Left lobe of liver (tissue), 2 donors: Measurements from ENCODE around the gene OR1E1. TPM values are rescaled to one million over a fixed set of nuclear protein-coding genes. Genes with fewer than 3 reads are reported as not detected.
"Not testable (repeated sequence)": the region's sequence is repeated elsewhere in the genome, so short reads cannot be mapped to it uniquely, and the experiment has no call there.

Source experiments
- ATAC-seq: fragments of 200-7000 bp; cut with Tn5 transposase; one replicate; pipeline ENCODE4 v1.9.1; 2020; ENCODE audit warnings: mild to moderate bottlenecking, moderate library complexity
- DNase-seq: peaks from one replicate; pipeline ENCODE4 v3.0.0-alpha.2; 2020; ENCODE audit warnings: low spot score
- total RNA-seq: library from RNA; stranded (reverse); gene quantifications from one replicate; pipeline ENCODE4 v1.2.1, GENCODE V29; 2021
- donor health status: DM: no; HTN: no; CAD: no; lungs with moderate emphysema.
- donor health status: DM: no; HTN: yes; CAD: no.

OR1E1 gene, protein sequence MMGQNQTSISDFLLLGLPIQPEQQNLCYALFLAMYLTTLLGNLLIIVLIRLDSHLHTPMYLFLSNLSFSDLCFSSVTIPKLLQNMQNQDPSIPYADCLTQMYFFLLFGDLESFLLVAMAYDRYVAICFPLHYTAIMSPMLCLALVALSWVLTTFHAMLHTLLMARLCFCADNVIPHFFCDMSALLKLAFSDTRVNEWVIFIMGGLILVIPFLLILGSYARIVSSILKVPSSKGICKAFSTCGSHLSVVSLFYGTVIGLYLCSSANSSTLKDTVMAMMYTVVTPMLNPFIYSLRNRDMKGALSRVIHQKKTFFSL
- total RNA-seq = not detected

DNA sequence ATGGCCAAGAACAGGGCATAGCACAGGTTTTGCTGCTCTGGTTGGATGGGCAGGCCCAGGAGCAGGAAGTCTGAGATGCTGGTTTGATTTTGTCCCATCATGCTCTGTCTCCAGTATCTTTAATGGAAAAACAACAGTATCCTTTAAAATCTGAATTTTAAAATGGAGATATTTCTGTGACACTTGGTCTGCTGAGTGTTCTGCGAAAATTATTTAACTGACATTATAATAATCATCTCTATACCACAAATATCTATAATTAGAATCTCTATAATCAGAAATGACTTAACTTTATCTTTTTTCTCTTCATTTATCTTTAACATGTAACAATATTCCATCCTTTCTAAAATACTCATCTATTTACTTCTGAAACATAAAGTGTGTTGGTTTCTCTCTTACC, at the start of gene OR1E1:
OR1E1 (minus strand) TSS at position 101 of the 400 bp plus-strand sequence; CDS start at position 101, 0 bp downstream.
- DNase-seq = no peak
- no peak for ATAC-seq

DNA sequence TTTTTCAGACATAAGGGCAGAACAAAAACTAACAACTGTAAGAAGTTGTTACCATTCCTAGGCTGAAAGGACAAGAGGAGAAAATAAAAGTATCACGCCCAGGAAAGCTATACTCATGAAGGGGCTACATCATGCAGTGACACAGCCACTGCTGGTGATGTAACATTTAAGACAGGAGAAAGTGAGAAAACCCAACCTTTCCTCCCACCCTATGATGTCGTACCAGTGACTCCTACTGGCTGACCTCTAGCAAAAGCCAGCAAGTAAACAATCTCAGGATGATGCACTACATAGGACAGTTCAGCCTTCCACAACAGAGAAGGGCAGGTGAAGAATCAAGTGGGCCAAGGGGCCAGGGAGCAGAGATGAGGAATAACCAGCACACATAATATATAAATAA, 49.4 kb upstream of the OR1E1 start:
- no peak for DNase-seq
- no peak for ATAC-seq

DNA sequence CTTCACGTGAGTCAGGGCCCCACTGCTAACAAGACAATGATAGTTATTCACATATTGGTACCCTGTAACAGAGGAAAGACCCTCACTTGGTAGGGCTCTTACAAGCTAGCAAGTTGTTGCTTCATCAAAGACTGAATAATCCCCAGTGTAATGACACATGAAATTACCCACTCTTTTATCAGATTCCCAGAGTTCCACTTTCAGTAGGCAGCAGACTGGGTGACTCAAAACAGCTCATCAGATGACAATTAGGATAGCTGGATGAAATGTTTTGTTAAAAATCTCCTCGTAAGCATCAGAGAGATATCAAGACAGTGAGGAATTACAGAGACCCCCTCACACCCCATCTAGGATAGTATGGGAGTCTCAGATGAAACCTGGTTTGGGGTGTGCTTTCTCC, 42.2 kb upstream of the OR1E1 start:
- ATAC-seq (no peak), DNase-seq (no peak)

DNA sequence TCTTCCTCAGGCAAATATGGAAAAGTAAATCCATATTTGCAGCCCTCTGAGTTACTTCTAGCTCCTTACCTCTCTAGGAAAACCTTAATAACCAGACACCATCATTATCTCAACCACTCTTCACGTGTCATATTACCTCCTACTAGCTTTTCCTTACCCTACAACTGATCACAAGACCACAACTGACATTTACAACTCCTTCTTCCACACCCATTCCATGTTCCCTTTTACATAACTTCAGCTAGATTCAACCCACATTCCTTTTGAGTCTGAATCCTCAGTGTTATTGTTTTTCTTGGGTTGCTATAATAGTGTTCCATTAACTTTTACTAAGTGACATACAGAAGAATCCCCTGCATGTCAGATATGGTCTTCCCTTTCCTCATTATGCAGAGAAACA, 40.2 kb upstream of the OR1E1 start:
- no peak for ATAC-seq

DNA sequence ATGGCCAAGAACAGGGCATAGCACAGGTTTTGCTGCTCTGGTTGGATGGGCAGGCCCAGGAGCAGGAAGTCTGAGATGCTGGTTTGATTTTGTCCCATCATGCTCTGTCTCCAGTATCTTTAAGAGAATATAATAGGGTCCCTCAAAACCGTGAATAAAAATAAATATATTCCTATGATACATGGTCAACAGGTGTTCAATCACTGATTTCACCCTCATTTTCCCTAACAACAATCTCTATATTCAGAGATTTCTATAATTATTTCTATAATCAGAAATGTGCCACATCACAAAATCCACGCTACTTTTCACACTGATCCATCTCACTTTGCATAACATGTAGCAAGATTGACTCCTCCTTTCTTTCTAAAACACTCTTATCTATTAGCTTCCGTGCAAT, 35.5 kb upstream of the OR1E1 start, which contains the start of gene OR1E2:
OR1E2 (minus strand) TSS at position 101 of the 400 bp plus-strand sequence; CDS start at position 101, 0 bp downstream.
- DNase-seq (no peak), ATAC-seq (no peak)

More for the DNA sequence above, 40.2 kb upstream of the OR1E1 start:
- no peak for DNase-seq

DNA sequence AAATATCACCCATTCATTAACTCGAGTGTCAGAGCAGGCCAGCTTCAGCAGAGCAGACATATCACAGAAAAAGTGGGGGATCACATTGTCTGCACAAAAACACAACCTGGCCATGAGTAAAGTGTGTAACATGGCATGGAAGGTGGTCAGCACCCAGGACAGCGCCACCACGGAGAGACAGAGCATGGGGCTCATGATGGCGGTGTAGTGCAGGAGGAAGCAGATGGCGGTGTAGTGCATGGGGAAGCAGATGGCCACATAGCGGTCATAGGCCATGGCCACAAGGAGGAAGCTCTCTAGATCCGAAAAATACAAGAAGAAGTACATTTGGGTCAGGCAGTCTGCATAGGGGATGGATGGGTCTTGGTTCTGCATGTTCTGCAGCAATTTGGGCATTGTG, 35.0 kb upstream of the OR1E1 start:
- peak; percentile 31 for ATAC-seq
- DNase-seq = not testable (repeated sequence)

DNA sequence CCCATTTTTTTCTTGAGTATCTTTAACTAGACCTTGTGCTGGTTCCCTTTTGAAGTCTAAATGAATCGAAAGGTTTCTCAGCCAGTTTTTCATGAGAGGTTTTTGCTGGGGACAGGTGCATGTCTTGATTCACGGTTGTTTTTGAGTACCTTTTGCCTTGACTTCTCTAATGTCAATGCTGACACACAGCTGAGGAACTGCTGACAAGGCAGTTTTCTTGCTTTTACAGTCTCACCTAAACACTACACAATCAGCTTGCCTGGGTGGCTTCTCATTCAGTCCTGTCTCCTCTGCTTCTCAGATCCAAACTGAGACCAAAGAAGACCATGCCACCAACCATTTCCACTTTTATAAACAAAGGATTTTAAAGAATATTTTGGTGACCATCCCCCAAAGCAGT, 20.0 kb upstream of the OR1E1 start:
- DNase-seq (no peak), ATAC-seq (no peak)

DNA sequence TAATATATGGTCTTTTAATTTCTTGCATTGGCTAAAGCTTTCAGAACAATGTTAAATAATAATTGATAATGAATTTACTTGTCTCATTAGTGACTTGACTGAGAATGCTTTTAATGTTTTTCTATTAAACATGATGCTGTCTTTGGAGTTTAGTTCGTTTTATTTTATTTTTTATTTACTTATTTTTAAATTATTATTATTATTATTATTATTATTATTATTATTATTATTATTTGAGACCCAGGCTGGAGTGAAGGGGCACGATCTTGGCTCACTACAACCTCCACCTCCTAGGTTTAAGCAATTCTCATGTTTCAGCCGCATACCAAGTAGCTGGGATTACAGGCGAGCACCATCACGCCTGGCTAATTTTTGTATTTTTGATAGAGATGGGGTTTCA, 17.4 kb upstream of the OR1E1 start:
- DNase-seq (no peak), ATAC-seq (no peak)

DNA sequence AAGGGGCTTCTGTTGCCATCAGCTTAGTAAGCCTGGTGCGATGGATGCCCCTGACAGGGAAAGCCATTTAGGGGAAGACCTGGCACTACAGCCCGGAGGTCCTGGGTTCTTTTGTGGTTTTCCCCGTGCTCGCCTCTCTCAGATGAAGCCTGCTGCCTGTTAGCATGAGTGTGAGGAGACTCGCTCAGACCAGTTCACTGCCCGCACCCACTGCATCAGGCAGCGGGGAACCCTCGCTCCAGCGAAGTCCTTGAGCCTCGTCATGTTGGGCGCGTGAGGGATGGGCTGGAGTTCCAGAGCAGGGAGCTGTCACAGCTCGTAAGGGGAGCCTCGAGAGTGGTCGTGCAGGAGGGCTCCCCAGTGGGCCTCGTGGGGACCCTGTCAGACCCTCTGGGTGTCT, 14.0 kb upstream of the OR1E1 start:
- not testable (repeated sequence) for ATAC-seq, DNase-seq

DNA sequence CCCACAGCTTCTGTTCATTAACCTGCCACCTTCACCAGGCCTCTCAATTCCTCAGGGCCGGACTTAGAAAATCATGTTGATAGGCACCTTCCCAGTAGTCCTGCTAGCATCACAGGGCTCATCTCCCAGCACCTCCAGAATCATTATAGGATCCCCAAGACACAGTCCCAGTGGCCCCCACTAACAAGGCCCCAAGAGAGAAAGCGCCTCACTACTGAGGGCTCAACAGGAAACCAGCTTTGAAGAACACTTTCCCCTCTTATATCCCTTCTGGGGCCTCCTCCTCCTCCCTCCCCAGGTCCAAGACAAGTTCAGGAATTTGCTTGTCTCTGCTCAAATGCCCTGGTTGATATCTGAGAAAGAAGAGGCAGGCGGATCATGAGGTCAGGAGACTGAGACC, 12.9 kb upstream of the OR1E1 start, which contains the start of gene OR3A3:
OR3A3 (plus strand) TSS at position 301 of the 400 bp plus-strand sequence.
- no peak for ATAC-seq
- DNase-seq = no peak

DNA sequence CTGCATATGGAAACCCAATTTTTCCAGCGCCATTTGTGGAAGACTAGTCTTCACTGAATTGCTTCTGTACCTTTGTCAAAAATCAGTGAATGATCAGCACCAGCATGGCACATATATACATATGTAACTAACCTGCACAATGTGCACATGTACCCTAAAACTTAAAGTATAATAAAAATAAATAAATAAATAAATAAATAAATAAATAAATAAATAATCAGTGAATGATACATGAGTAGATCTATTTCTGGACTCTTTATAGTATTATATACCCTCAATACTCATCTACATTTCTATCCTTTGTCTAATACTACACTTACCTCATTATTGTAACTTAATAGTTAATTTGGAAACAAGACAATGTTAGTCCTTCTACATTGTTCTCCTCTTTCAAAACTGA, 5.6 kb upstream of the OR1E1 start:
- not testable (repeated sequence) for ATAC-seq, DNase-seq

DNA sequence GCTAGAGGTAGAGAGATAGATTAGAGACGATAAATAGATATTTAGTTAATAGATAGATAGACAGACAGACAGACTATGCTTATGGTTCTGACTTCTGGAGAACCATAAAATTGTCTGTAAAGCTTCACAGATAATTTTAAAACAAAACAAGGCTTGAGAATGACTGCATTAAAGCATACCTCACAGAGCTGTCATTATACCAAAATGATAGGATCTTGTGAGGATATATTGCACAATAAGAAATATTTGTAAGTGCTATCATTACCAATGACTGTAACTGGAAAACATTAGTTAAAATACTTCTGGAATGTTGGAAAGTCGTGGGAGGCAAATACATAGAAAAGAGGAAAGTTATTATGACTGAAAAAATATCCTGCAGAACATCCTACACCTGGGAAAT, 3.6 kb upstream of the OR1E1 start:
- no peak for DNase-seq
- no peak for ATAC-seq

DNA sequence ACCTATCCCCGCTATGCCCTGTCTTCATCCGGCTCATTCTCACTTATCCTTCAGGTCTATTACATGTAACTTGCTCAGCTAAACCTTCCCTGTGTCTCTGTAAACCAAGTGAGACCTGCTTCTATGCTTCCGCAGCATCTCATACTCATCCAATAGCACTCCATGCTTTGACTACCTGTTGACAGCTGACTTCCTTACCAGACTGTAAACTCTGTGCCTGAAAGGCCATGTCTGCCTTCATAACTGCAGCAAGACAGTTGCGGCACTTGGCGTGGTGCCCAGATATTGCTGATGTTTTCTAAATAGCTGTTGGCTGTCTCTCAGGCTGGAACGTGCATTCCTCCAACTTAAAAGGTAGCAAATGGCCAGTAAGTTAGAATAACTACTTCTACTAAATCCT, 1.8 kb upstream of the OR1E1 start:
- DNase-seq = no peak
- no peak for ATAC-seq

DNA sequence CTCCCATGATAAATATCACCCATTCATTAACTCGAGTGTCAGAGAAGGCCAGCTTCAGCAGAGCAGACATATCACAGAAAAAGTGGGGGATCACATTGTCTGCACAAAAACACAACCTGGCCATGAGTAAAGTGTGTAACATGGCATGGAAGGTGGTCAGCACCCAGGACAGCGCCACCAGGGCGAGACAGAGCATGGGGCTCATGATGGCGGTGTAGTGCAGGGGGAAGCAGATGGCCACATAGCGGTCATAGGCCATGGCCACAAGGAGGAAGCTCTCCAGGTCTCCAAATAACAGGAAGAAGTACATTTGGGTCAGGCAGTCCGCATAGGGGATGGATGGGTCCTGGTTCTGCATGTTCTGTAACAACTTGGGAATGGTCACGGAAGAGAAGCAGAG, 409 bp downstream of the OR1E1 start:
- ATAC-seq, DNase-seq: not testable (repeated sequence)

DNA sequence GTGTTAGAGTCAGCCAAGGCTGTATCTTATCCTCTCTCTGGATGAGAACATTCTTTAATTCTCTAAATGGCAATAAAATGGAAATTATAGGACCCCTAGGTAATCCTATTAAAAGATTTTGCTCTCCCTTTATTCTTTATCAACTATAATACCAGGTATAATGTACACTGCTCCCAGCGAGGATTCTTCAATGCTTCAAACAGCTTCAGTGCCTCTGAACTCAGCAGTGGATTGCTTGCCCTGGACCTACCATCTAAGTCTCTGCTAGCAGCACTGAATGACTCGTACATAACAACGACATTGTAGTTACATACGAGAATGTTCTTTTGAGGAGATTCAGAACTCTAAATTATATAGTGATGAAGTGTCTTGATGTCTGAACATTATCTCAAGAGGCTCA, 8.4 kb downstream of the OR1E1 start:
- no peak for ATAC-seq
- no peak for DNase-seq

DNA sequence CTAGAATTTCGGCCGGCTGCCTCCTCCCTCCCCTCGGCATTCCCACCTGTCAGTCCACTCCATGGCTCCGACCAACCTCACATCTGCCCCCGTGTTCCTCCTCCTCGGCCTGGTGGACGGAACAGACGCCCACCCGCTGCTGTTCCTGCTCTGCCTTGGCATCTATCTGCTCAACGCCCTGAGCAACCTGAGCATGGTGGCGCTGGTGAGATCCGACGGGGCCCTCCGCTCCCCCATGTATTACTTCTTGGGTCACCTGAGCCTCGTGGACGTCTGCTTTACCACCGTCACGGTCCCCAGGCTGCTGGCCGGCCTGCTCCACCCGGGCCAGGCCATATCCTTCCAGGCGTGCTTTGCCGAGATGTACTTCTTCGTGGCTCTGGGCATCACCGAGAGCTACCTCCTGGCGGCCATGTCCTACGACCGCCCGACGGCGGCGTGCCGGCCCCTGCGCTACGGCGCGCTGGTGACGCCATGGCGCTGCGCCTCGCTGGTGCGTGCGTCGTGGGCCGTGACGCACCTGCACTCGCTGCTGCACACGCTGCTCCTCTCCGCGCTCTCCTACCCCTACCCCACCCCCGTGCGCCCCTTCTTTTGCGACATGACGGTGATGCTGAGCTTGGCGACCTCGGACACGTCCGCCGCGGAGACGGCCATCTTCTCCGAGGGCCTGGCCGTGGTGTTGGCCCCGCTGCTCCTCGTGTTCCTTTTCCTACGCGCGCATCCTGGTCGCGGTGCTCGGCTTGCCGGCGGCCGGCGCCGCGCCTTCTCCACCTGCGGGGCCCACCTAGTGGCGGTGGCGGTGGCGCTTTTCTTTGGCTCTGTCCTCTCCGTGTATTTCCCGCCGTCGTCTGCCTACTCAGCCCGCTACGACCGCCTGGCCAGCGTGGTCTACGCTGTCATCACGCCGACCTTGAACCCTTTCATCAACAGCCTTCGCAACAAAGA, 12.1 kb downstream of the OR1E1 start, which contains the start of gene OR3A2:
OR3A2 (minus strand) TSS at position 440 of the 948 bp plus-strand sequence.
- ATAC-seq = no peak

DNA sequence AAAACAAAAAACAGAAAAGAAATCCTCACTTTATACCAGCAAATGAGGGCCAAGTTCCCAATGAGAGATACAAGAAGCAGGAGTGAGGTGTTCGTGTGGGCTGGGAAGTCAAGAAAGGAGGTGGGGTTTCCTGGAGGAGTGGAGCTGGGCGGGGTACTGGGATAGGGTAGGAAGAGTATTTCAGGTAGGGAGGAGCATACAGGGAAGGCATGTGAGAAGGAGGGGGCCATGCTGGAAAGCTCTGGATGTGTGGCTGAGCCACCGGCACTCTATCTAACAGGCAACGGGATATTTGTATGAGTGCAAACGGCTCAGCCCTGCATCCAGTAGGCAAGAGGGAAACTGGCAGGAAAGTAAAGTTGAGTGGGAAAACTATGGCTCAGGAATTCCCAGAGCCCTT, 16.3 kb downstream of the OR1E1 start:
- DNase-seq = no peak
- no peak for ATAC-seq

More for the DNA sequence above, 12.1 kb downstream of the OR1E1 start, which contains the start of gene OR3A2:
- no peak for DNase-seq

DNA sequence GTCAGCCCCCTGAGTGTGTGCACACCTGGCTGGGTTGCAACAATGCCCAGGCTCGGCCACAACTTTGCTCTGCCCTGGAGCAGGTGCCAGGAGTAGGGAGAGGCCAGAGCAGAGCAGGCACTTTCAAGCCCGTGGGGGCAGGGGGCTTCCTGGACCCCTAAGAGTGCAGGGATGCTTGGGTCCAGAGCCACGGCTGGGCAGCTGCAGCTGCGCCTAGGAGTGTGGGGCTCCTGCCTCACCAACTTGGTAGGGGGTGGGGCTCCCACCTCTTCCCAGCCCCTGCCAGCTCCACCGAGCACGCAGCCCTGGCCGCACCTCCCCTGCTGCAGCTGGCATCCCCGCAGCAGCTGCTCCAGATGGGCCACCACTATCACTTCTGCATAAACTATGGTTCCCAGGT, 19.9 kb downstream of the OR1E1 start:
- ATAC-seq = no peak
- no peak for DNase-seq

DNA sequence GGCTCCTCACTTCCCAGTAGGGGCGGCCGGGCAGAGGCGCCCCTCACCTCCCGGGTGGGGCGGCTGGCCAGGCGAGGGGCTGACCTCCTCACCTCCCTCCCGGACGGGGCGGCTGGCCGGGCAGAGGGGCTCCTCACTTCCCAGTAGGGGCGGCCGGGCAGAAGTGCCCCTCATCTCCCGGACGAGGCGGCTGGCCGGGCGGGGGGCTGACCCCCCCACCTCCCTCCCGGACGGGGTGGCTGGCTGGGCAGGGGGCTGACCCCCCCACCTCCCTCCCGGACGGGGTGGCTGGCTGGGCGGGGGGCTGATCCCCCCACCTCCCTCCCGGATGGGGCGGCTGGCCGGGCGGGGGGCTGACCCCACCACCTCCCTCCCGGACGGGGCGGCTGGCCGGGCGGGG, 27.0 kb downstream of the OR1E1 start:
- not testable (repeated sequence) for DNase-seq, ATAC-seq
